Measurements from ENCODE around the gene ASS1. TPM values are rescaled to one million over a fixed set of nuclear protein-coding genes. Genes with fewer than 3 reads are reported as not detected.
A peak's percentile ranks its signal among the peaks of the same experiment; 100 is the strongest.

ASS1 gene
- total RNA-seq, 1 experiment from 2014 or later, result 118 TPM

- no peaks in the 10 kb centered on the region for H3K36me3 Mint-ChIP-seq (ENCODE audit: insufficient read depth, unreplicated experiment)
- H3K27ac Mint-ChIP-seq (ENCODE audit: unreplicated experiment), result peak overlapping the region; percentile 72
- Histone ChIP-seq H3K4me1 (peaks cover 31% of the 10 kb centered on the region), H3K27me3 (replicated peaks; ENCODE audit: control insufficient read depth, insufficient read depth, low read length) (no peaks in the 10 kb centered on the region), H3K9me3 (peaks cover 8% of the 10 kb centered on the region; the same call in 1 of the 2 replicates), H3K4me3 (ENCODE audit: low read depth, low read length) (no peak overlapping the region; the same call in 1 of the 2 replicates), H3K36me3 (ENCODE audit: control insufficient read depth, insufficient read depth, low read length) (no peaks in the 10 kb centered on the region)
- no TSS peak for BruUV-seq (replicated peaks)
- ChIA-PET CTCF (interaction anchor here (1.0 to 1.1 kb wide), 2 partner anchors 25 to 104 kb away, joined by 3 to 4 read pairs; no protein-coding TSS in a partner anchor), POLR2A (no interaction called here)
- DNase-seq, result peak; percentile 75 to 84
- H3K4me1 Mint-ChIP-seq (ENCODE audit: low read depth, unreplicated experiment), result peaks cover 14% of the 10 kb centered on the region
- TF ChIP-seq, protein P1, sequence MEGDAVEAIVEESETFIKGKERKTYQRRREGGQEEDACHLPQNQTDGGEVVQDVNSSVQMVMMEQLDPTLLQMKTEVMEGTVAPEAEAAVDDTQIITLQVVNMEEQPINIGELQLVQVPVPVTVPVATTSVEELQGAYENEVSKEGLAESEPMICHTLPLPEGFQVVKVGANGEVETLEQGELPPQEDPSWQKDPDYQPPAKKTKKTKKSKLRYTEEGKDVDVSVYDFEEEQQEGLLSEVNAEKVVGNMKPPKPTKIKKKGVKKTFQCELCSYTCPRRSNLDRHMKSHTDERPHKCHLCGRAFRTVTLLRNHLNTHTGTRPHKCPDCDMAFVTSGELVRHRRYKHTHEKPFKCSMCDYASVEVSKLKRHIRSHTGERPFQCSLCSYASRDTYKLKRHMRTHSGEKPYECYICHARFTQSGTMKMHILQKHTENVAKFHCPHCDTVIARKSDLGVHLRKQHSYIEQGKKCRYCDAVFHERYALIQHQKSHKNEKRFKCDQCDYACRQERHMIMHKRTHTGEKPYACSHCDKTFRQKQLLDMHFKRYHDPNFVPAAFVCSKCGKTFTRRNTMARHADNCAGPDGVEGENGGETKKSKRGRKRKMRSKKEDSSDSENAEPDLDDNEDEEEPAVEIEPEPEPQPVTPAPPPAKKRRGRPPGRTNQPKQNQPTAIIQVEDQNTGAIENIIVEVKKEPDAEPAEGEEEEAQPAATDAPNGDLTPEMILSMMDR (IDR thresholded peaks at IDR 0.05; ENCODE audit: insufficient read depth in 1 of 2, low read depth in 1 of 2, low read length in 1 of 2, severe bottlenecking in 1 of 2, unreplicated experiment in 1 of 2), result no peak
- no peaks in the 10 kb centered on the region for H3K9me3 Mint-ChIP-seq (ENCODE audit: unreplicated experiment)
- intact Hi-C loops (cut with micrococcal nuclease; ENCODE audit: unreplicated experiment), result no loop called here
- H3K27me3 Mint-ChIP-seq (ENCODE audit: insufficient read depth, unreplicated experiment), result no peaks in the 10 kb centered on the region
- H3K4me3 Mint-ChIP-seq (ENCODE audit: unreplicated experiment), result peak overlapping the region; percentile 28
These were observed 18.9 kb upstream of the ASS1 start for GRCh38 chr9:130425741-130426466.

GRCh38 chr9:130426467-130426773 lies 18.3 kb upstream of the ASS1 start:
- Histone ChIP-seq H3K36me3 (ENCODE audit: control insufficient read depth, insufficient read depth, low read length) (no peaks in the 10 kb centered on the region), H3K4me1 (peaks cover 31% of the 10 kb centered on the region), H3K4me3 (ENCODE audit: low read depth, low read length) (no peak overlapping the region), H3K27me3 (replicated peaks; ENCODE audit: control insufficient read depth, insufficient read depth, low read length) (no peaks in the 10 kb centered on the region), H3K9me3 (peaks cover 8% of the 10 kb centered on the region; the same call in 1 of the 2 replicates)
- no peaks in the 10 kb centered on the region for H3K36me3 Mint-ChIP-seq (ENCODE audit: insufficient read depth, unreplicated experiment)
- H3K4me3 Mint-ChIP-seq (ENCODE audit: unreplicated experiment), result no peak overlapping the region
- H3K27me3 Mint-ChIP-seq (ENCODE audit: insufficient read depth, unreplicated experiment), result no peaks in the 10 kb centered on the region
- no TSS peak for BruUV-seq (replicated peaks)
- CTCF ChIA-PET, result interaction anchor here (0.6 to 1.0 kb wide), 3 partner anchors 58 to 267 kb away, joined by 3 to 4 read pairs (median 4); partner anchors contain the start of gene EXOSC2
- intact Hi-C loops (cut with micrococcal nuclease; ENCODE audit: unreplicated experiment), result no loop called here
- TF ChIP-seq, protein P1 (IDR thresholded peaks at IDR 0.05; ENCODE audit: insufficient read depth in 1 of 2, low read depth in 1 of 2, low read length in 1 of 2, severe bottlenecking in 1 of 2, unreplicated experiment in 1 of 2), result no peak
- peaks cover 14% of the 10 kb centered on the region for H3K4me1 Mint-ChIP-seq (ENCODE audit: low read depth, unreplicated experiment)
- no peak for DNase-seq
- POLR2A ChIA-PET, result no interaction called here
- peak overlapping the region; percentile 72 for H3K27ac Mint-ChIP-seq (ENCODE audit: unreplicated experiment)
- no peaks in the 10 kb centered on the region for H3K9me3 Mint-ChIP-seq (ENCODE audit: unreplicated experiment)

GRCh38 chr9:130426883-130427282 lies 17.9 kb upstream of the ASS1 start:
- ChIA-PET POLR2A (no interaction called here), CTCF (interaction anchor here (0.6 to 1.0 kb wide), 3 partner anchors 58 to 267 kb away, joined by 3 to 4 read pairs (median 4); partner anchors contain the start of gene EXOSC2)
- no peak for DNase-seq
- no peaks in the 10 kb centered on the region for H3K36me3 Mint-ChIP-seq (ENCODE audit: insufficient read depth, unreplicated experiment)
- no peak overlapping the region for H3K27ac Mint-ChIP-seq (ENCODE audit: unreplicated experiment)
- H3K9me3 ChIP-seq, result peaks cover 8% of the 10 kb centered on the region; the same call in 1 of the 2 replicates
- no peaks in the 10 kb centered on the region for H3K36me3 ChIP-seq (ENCODE audit: control insufficient read depth, insufficient read depth, low read length)
- H3K4me1 Mint-ChIP-seq (ENCODE audit: low read depth, unreplicated experiment), result peaks cover 14% of the 10 kb centered on the region
- no peak overlapping the region for H3K4me3 Mint-ChIP-seq (ENCODE audit: unreplicated experiment)
- no peak overlapping the region for H3K4me3 ChIP-seq (ENCODE audit: low read depth, low read length)
- no peaks in the 10 kb centered on the region for H3K9me3 Mint-ChIP-seq (ENCODE audit: unreplicated experiment)
- intact Hi-C loops (cut with micrococcal nuclease; ENCODE audit: unreplicated experiment), result no loop called here
- no peaks in the 10 kb centered on the region for H3K27me3 ChIP-seq (replicated peaks; ENCODE audit: control insufficient read depth, insufficient read depth, low read length)
- peaks cover 31% of the 10 kb centered on the region for H3K4me1 ChIP-seq
- TF ChIP-seq, protein P1 (IDR thresholded peaks at IDR 0.05; ENCODE audit: insufficient read depth in 1 of 2, low read depth in 1 of 2, low read length in 1 of 2, severe bottlenecking in 1 of 2, unreplicated experiment in 1 of 2), result no peak
- BruUV-seq (replicated peaks), result no TSS peak
- H3K27me3 Mint-ChIP-seq (ENCODE audit: insufficient read depth, unreplicated experiment), result no peaks in the 10 kb centered on the region

Measured in Caco-2 (cell line).